SU-DHL-6 (cell line): ENCODE data around the gene ISCA1.

Experiments used
- H2AFZ ChIP-seq: fragments of 200-600 bp; sonication (generic); 2 replicates; pipeline ENCODE4 v1.6.1; 2014; ENCODE audit warnings: low read depth, mild to moderate bottlenecking, moderate library complexity, mixed read lengths, antibody characterized with exemption, low read length; ENCODE audit not compliant: severe bottlenecking
- H3F3A ChIP-seq: fragments of 200-600 bp; shearing (Covaris generic); 2 replicates; pipeline ENCODE4 v1.6.0; 2016; ENCODE audit warnings: antibody characterized with exemption, mild to moderate bottlenecking; ENCODE audit not compliant: insufficient read depth
- H3K27ac ChIP-seq: fragments of 200-600 bp; sonication (generic); 2 replicates; pipeline ENCODE4 v1.5.1; 2016; ENCODE audit warnings: low read depth, mild to moderate bottlenecking, low read length, moderate library complexity, mixed read lengths
- H3K27me3 ChIP-seq: fragments of 200-600 bp; sonication (generic), shearing (Covaris generic); 2 replicates; pipeline ENCODE4 v1.6.0; 2014; ENCODE audit warnings: mild to moderate bottlenecking, low read length
- H3K36me3 ChIP-seq: fragments of 200-600 bp; sonication (generic); 2 replicates; pipeline ENCODE4 v1.6.1; 2014; ENCODE audit warnings: mild to moderate bottlenecking, low read length, mixed read lengths
- H3K4me2 ChIP-seq: fragments of 300-600, 200-600 bp; shearing (Covaris generic), sonication (generic); 2 replicates; pipeline ENCODE4 v1.6.0; 2014; ENCODE audit warnings: low read length, low read depth, mild to moderate bottlenecking; ENCODE audit not compliant: poor library complexity, severe bottlenecking
- H3K4me3 ChIP-seq: fragments of 200-600 bp; sonication (generic); 2 replicates; pipeline ENCODE4 v1.5.1; 2014; ENCODE audit warnings: antibody characterized with exemption, low read length, mild to moderate bottlenecking, mixed read lengths; ENCODE audit not compliant: insufficient read depth, poor library complexity, severe bottlenecking
- H3K79me2 ChIP-seq: fragments of 200-600 bp; sonication (generic); 2 replicates; pipeline ENCODE4 v1.6.1; 2014; ENCODE audit warnings: mild to moderate bottlenecking, low read length, moderate library complexity; ENCODE audit not compliant: insufficient read depth
- H3K9ac ChIP-seq: fragments of 200-600 bp; sonication (generic); 2 replicates; pipeline ENCODE4 v1.7.0; 2014; ENCODE audit warnings: mild to moderate bottlenecking, low read length
- H3K9me2 ChIP-seq: fragments of 200-600 bp; sonication (generic); replicated peaks from 2 replicates; pipeline ENCODE4 v1.6.1; 2014; ENCODE audit warnings: low read length; ENCODE audit not compliant: insufficient read depth
- H3K9me3 ChIP-seq: fragments of 200-600 bp; sonication (generic); 2 replicates; pipeline ENCODE4 v1.6.1; 2014; ENCODE audit warnings: low read length, mixed read lengths; ENCODE audit not compliant: insufficient read depth
- H4K20me1 ChIP-seq: fragments of 200-600 bp; sonication (generic); 2 replicates; pipeline ENCODE4 v1.6.1; 2014; ENCODE audit warnings: low read depth, mild to moderate bottlenecking, antibody characterized with exemption, low read length, moderate library complexity, mixed read lengths
- EZH2phosphoT487 ChIP-seq: fragments of 200-600 bp; sonication (generic), shearing (Covaris generic); conservative IDR thresholded peaks from 2 replicates; pipeline ENCODE4 v1.6.1; 2018; ENCODE audit warnings: mild to moderate bottlenecking, antibody characterized with exemption, low read length, moderate library complexity, mixed read lengths
- TF ChIP-seq, protein P1 (sequence below): fragments of 200-600 bp; sonication (generic); IDR thresholded peaks from one replicate; pipeline ENCODE4 v1.5.1; 2017; ENCODE audit warnings: antibody characterized with exemption, mild to moderate bottlenecking, low read length, moderate library complexity; ENCODE audit not compliant: insufficient read depth, poor library complexity, severe bottlenecking

Gene ISCA1

DNA sequence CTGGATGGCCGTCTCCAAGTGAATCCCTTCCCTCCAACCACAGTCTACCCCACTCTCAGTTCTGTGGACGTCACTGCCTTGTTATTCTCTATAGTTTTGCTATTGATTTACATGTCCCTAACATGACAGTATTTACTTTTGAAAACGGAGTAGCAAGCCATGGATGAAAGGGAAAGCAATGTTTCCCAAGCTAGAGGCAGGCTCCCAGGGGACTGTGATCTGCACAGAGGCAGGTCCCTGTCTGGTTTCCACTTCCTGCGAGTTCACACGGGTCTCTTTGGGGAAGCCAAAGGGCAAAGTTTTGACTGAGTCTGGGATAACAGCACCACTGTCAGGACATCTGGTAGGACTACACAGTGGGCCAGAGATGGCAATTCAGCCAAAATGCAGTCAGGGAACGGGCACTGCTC, 35.6 kb downstream of the ISCA1 start:
- no peak overlapping the region for H2AFZ ChIP-seq

DNA sequence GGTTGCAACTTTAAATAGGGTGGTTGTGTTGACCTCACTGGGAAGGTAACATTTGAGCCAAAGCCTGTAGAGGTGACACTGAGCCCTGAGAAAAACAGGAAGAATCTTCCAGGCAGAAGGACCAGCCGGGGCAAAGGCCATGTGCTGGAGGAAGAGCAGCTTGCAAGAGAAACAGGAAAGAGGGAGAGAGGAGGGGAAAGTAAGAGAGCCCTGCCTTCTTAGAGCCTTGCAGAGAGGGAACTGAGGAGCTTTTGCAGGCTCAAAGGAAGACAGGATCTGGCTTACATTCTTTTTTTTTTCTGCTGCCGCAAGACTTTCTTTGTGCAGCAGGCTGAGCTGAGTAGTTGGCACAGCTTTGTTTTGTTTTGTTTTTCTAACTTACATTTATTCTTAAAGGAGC, 40.3 kb downstream of the ISCA1 start:
- TF ChIP-seq, protein P1, sequence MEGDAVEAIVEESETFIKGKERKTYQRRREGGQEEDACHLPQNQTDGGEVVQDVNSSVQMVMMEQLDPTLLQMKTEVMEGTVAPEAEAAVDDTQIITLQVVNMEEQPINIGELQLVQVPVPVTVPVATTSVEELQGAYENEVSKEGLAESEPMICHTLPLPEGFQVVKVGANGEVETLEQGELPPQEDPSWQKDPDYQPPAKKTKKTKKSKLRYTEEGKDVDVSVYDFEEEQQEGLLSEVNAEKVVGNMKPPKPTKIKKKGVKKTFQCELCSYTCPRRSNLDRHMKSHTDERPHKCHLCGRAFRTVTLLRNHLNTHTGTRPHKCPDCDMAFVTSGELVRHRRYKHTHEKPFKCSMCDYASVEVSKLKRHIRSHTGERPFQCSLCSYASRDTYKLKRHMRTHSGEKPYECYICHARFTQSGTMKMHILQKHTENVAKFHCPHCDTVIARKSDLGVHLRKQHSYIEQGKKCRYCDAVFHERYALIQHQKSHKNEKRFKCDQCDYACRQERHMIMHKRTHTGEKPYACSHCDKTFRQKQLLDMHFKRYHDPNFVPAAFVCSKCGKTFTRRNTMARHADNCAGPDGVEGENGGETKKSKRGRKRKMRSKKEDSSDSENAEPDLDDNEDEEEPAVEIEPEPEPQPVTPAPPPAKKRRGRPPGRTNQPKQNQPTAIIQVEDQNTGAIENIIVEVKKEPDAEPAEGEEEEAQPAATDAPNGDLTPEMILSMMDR, result no peak
- no peak for TF ChIP-seq EZH2phosphoT487
- Histone ChIP-seq H3K9me2 (no peaks in the 10 kb centered on the region), H4K20me1 (no peaks in the 10 kb centered on the region), H3K4me2 (no peak overlapping the region), H3K27me3 (no peaks in the 10 kb centered on the region), H3F3A (no peaks in the 10 kb centered on the region), H3K9me3 (no peaks in the 10 kb centered on the region), H3K4me3 (no peak overlapping the region), H3K9ac (no peak overlapping the region), H3K36me3 (no peaks in the 10 kb centered on the region), H3K79me2 (no peaks in the 10 kb centered on the region), H2AFZ (no peak overlapping the region), H3K27ac (no peak overlapping the region)

More for the DNA sequence above, 35.6 kb downstream of the ISCA1 start:
- H3K9ac ChIP-seq, result no peak overlapping the region
- H3K27ac ChIP-seq, result no peak overlapping the region
- no peak overlapping the region for H3K4me2 ChIP-seq
- H3K27me3 ChIP-seq, result no peaks in the 10 kb centered on the region
- no peaks in the 10 kb centered on the region for H4K20me1 ChIP-seq
- H3K4me3 ChIP-seq, result no peak overlapping the region
- no peaks in the 10 kb centered on the region for H3K9me3 ChIP-seq
- no peaks in the 10 kb centered on the region for H3K79me2 ChIP-seq
- TF ChIP-seq, protein P1, result no peak
- TF ChIP-seq EZH2phosphoT487, result no peak
- no peaks in the 10 kb centered on the region for H3K36me3 ChIP-seq
- H3F3A ChIP-seq, result no peaks in the 10 kb centered on the region
- H3K9me2 ChIP-seq, result no peaks in the 10 kb centered on the region

DNA sequence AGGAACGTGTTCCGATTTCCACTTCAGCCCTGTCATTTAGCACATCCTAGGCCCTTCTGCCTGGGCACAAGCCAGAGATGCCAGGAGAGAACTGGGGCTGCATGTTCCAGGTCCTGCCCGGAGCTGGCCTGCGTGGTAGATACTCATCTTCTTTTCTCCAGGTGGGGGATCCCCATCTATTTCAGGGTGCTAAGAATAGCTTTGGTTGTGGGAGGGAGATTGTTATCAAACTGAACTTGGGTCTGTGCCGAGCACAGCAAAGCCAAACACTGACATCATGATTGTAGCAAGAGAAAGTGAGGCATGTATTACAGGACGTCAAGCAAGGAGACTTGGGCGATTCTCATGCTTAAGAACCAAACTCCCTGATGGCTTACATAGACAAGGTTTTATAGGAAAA, 41.1 kb downstream of the ISCA1 start:
- Histone ChIP-seq H3K9ac (no peak overlapping the region), H3F3A (no peaks in the 10 kb centered on the region), H3K9me3 (no peaks in the 10 kb centered on the region), H3K4me3 (no peak overlapping the region), H3K36me3 (no peaks in the 10 kb centered on the region), H3K27ac (no peak overlapping the region), H3K9me2 (no peaks in the 10 kb centered on the region), H4K20me1 (no peaks in the 10 kb centered on the region), H2AFZ (no peak overlapping the region), H3K4me2 (no peak overlapping the region), H3K79me2 (no peaks in the 10 kb centered on the region), H3K27me3 (no peaks in the 10 kb centered on the region)
- TF ChIP-seq, protein P1, result no peak
- TF ChIP-seq EZH2phosphoT487, result no peak
